Epithelial cell of esophagus (primary cell): ENCODE results near the gene PARD3.

ENCODE experiments used
- DNase-seq: peaks from one replicate; pipeline ENCODE4 v3.0.0; 2010; ENCODE audit warnings: low read depth
- H3K4me3 ChIP-seq: 2 replicates; pipeline ENCODE4 v1.5.1; 2011; ENCODE audit warnings: mild to moderate bottlenecking, low read length, control low read depth
- CTCF ChIP-seq: IDR thresholded peaks from 2 replicates; pipeline ENCODE4 v1.5.1; 2011; ENCODE audit warnings: low read depth, mild to moderate bottlenecking, low read length, control low read depth, inconsistent platforms; ENCODE audit not compliant: insufficient read depth; ENCODE audit errors: missing control alignments

PARD3 gene

GRCh38 chr10:34643620-34644019, 171.5 kb downstream of the PARD3 start:
- H3K4me3 ChIP-seq = no peak overlapping the region
- no peak for TF ChIP-seq CTCF
- no peak for DNase-seq

GRCh38 chr10:34641913-34642558, 173.1 kb downstream of the PARD3 start:
- no peak for TF ChIP-seq CTCF
- H3K4me3 ChIP-seq = no peak overlapping the region
- no peak for DNase-seq

- no peak for DNase-seq
- TF ChIP-seq CTCF = no peak
- no peak overlapping the region for H3K4me3 ChIP-seq
Measured at GRCh38 chr10:34641147-34641912, 173.8 kb downstream of the PARD3 start.

- H3K4me3 ChIP-seq = no peak overlapping the region
- DNase-seq = peak; percentile 87
- TF ChIP-seq CTCF = peak; percentile 95
Measured at GRCh38 chr10:34638406-34639054, 176.6 kb downstream of the PARD3 start.

- DNase-seq = peak; percentile 61
- peak; percentile 97 for TF ChIP-seq CTCF
- H3K4me3 ChIP-seq = no peak overlapping the region
Measured at GRCh38 chr10:34637418-34637911, 177.6 kb downstream of the PARD3 start.

- DNase-seq = no peak
- no peak overlapping the region for H3K4me3 ChIP-seq
- TF ChIP-seq CTCF = no peak
Measured at GRCh38 chr10:34635111-34635510, 180.0 kb downstream of the PARD3 start.
